GM23338 (cell line): ENCODE results near the gene CENPS. TPM values are rescaled to one million over a fixed set of nuclear protein-coding genes. Genes with fewer than 3 reads are reported as not detected.

Experiments used
- ATAC-seq: fragments of 200-7000 bp; cut with Tn5 transposase; 3 replicates; pipeline ENCODE4 v1.9.1; 2020
- DNase-seq: peaks from one replicate; pipeline ENCODE4 v3.0.0-alpha.2; 2015; ENCODE audit warnings: low spot score
- H2AFZ ChIP-seq: fragments of 200-600 bp; sonication (generic); 2 replicates; pipeline ENCODE4 v1.8.0; 2016; ENCODE audit warnings: antibody characterized with exemption, mild to moderate bottlenecking, moderate library complexity
- H3F3A ChIP-seq: fragments of 200-600 bp; sonication (generic); replicated peaks from 2 replicates; pipeline ENCODE4 v1.8.0; 2017; ENCODE audit warnings: antibody characterized with exemption, mixed run types, low read depth
- H3K27ac ChIP-seq: fragments of 200-600 bp; sonication (generic); 2 replicates; pipeline ENCODE4 v1.6.1; 2016; ENCODE audit warnings: low read depth
- H3K27me3 ChIP-seq: fragments of 200-600 bp; sonication (generic); 2 replicates; pipeline ENCODE4 v1.8.0; 2016; ENCODE audit warnings: mild to moderate bottlenecking, mixed run types, moderate library complexity; ENCODE audit not compliant: insufficient read depth
- H3K36me3 ChIP-seq: fragments of 200-600 bp; sonication (generic); 2 replicates; pipeline ENCODE4 v1.8.0; 2016; ENCODE audit warnings: mild to moderate bottlenecking; ENCODE audit not compliant: insufficient read depth
- H3K4me1 ChIP-seq: fragments of 200-600 bp; sonication (generic); 2 replicates; pipeline ENCODE4 v1.8.0; 2016; ENCODE audit warnings: mild to moderate bottlenecking, moderate library complexity; ENCODE audit not compliant: insufficient read depth
- H3K4me2 ChIP-seq: fragments of 200-600 bp; sonication (generic); 2 replicates; pipeline ENCODE4 v1.7.1; 2017; ENCODE audit warnings: mixed run types
- H3K4me3 ChIP-seq: fragments of 200-600 bp; sonication (generic); 2 replicates; pipeline ENCODE4 v1.6.1; 2016; ENCODE audit warnings: mixed run types
- H3K79me2 ChIP-seq: fragments of 200-600 bp; sonication (generic); replicated peaks from 2 replicates; pipeline ENCODE4 v1.8.0; 2017; ENCODE audit warnings: mild to moderate bottlenecking; ENCODE audit not compliant: insufficient read depth
- H3K9me2 ChIP-seq: fragments of 200-600 bp; sonication (generic); 2 replicates; pipeline ENCODE4 v1.8.0; 2017; ENCODE audit not compliant: insufficient read depth
- H4K20me1 ChIP-seq: fragments of 200-600 bp; sonication (generic); replicated peaks from 2 replicates; pipeline ENCODE4 v1.8.0; 2017; ENCODE audit warnings: mild to moderate bottlenecking; ENCODE audit not compliant: insufficient read depth
- H3K27ac Mint-ChIP-seq: 2 replicates; pipeline ENCODE4 v1.8.0; 2020; ENCODE audit warnings: inconsistent platforms, mild to moderate bottlenecking, moderate library complexity, mixed read lengths
- H3K27me3 Mint-ChIP-seq: 3 replicates; pipeline ENCODE4 v1.8.0; 2022; ENCODE audit warnings: low read depth, mild to moderate bottlenecking, moderate library complexity, mixed read lengths, inconsistent platforms; ENCODE audit not compliant: insufficient read depth, poor library complexity
- H3K36me3 Mint-ChIP-seq: 3 replicates; pipeline ENCODE4 v1.8.0; 2021; ENCODE audit warnings: low read depth, mild to moderate bottlenecking, inconsistent platforms, moderate library complexity, mixed read lengths
- H3K4me1 Mint-ChIP-seq: 3 replicates; pipeline ENCODE4 v1.8.0; 2020; ENCODE audit warnings: mild to moderate bottlenecking, inconsistent platforms, mixed read lengths
- H3K4me3 Mint-ChIP-seq: 3 replicates; pipeline ENCODE4 v1.8.0; 2021; ENCODE audit warnings: moderate library complexity, mild to moderate bottlenecking, inconsistent platforms, mixed read lengths
- H3K9me3 Mint-ChIP-seq: 3 replicates; pipeline ENCODE4 v1.8.0; 2020; ENCODE audit warnings: moderate library complexity, mild to moderate bottlenecking, inconsistent platforms, mixed read lengths
- CREB1 ChIP-seq: fragments of 250-450 bp; sonication (Bioruptor Pico); IDR thresholded peaks from 2 replicates; pipeline ENCODE4 v1.5.0; 2020; ENCODE audit warnings: low read depth, mild to moderate bottlenecking, moderate library complexity
- EZH2 ChIP-seq: fragments of 200-600 bp; sonication (generic); IDR thresholded peaks from one replicate; pipeline ENCODE4 v1.8.0; 2017; ENCODE audit warnings: antibody characterized with exemption, mild to moderate bottlenecking, low read depth; ENCODE audit not compliant: unreplicated experiment
- EZH2phosphoT487 ChIP-seq: fragments of 200-600 bp; sonication (generic); IDR thresholded peaks from one replicate; pipeline ENCODE4 v1.8.1; 2018; ENCODE audit warnings: antibody characterized with exemption; ENCODE audit not compliant: unreplicated experiment
- JUNB ChIP-seq: IDR thresholded peaks from one replicate; pipeline ENCODE4 v1.6.1; 2016; ENCODE audit warnings: antibody characterized with exemption; ENCODE audit not compliant: unreplicated experiment
- NANOG ChIP-seq: IDR thresholded peaks from 2 replicates; pipeline ENCODE4 v1.6.1; 2016; ENCODE audit warnings: antibody characterized with exemption, borderline replicate concordance
- POLR2AphosphoS5 ChIP-seq: IDR thresholded peaks from 2 replicates; pipeline ENCODE4 v1.6.1; 2016; ENCODE audit warnings: antibody characterized with exemption, low read depth
- STAT1 ChIP-seq: IDR thresholded peaks from one replicate; pipeline ENCODE4 v1.6.1; 2016; ENCODE audit warnings: antibody characterized with exemption; ENCODE audit not compliant: unreplicated experiment
- ZNF114 ChIP-seq: fragments of 250-450 bp; sonication (Bioruptor Pico); IDR thresholded peaks from 2 replicates; pipeline ENCODE4 v1.5.0; 2020; ENCODE audit warnings: mild to moderate bottlenecking, moderate library complexity
- ZNF331 ChIP-seq: fragments of 250-450 bp; sonication (Bioruptor Pico); IDR thresholded peaks from 2 replicates; pipeline ENCODE4 v1.5.0; 2020; ENCODE audit warnings: low read depth, mild to moderate bottlenecking, moderate library complexity
- polyA plus RNA-seq: library from polyadenylated mRNA; unstranded; fragments of >200 nt; fragmentation: Nextera tagmentation; extraction: Ambion mirVana; gene quantifications from 2 replicates; pipeline ENCODE4 v1.2.1, GENCODE V29; 2016
- total RNA-seq: library from RNA; depleted of rRNA; stranded (reverse); fragments of >200 nt; shearing (Covaris generic); gene quantifications from 2 replicates; pipeline ENCODE4 v1.2.3, GENCODE V29; 2014
- TF ChIP-seq, protein P1 (sequence below): IDR thresholded peaks from one replicate; pipeline ENCODE4 v1.6.1; 2018; ENCODE audit warnings: antibody characterized with exemption; ENCODE audit not compliant: unreplicated experiment
- TF ChIP-seq, protein P2 (sequence below): IDR thresholded peaks from 2 replicates; pipeline ENCODE4 v1.6.1; 2016; ENCODE audit warnings: antibody characterized with exemption
- TF ChIP-seq, protein P3 (sequence below), 2 experiments: fragments of 200-600 bp in 1 of 2; sonication (generic) in 1 of 2; conservative IDR thresholded peaks; 2 replicates each; pipeline versions ENCODE4 v1.5.1 to v1.6.1; 2016 to 2017; ENCODE audit warnings: antibody characterized with exemption in 2 of 2, low read depth in 2 of 2, mild to moderate bottlenecking in 2 of 2, moderate library complexity in 1 of 2
- TF ChIP-seq, protein P4 (sequence below): fragments of 250-450 bp; sonication (Bioruptor Pico); IDR thresholded peaks from 2 replicates; pipeline ENCODE4 v1.5.0; 2020; ENCODE audit warnings: mild to moderate bottlenecking, moderate library complexity

CENPS gene
- total and polyA plus RNA-seq, 2 experiments from 2014 or later = 4.7 to 31.3 TPM

DNA sequence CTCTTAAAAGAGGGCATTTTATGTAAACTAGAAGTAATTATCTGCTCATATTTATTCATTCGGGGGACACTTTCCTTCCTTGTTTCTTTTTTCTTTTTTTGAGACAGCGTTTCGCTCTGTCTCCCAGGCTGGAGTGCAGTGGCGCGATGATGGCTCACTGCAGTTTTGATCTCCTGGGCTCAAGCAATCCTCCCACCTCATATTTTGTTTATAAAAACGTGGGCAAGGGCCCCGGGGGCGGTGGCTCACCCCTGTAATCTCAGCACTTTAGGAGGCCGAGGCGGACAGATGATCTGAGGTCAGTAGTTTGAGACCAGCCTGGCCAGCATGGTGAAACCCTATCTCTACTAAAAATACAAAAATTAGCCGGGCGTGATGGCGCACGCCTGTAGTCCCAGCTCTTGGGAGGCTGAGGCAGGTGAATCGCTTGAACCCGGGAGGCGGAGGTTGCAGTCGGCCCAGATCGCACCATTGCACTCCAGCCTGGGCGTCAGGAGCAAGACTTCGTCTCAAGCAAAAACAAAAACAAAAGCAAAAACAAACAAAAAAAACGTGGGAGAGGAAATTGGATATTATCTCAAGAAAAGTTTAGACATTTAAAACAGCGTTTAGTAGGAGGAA is 43.0 kb downstream of the CENPS start:
- Histone ChIP-seq H3K4me1 (peaks cover 20% of the 10 kb centered on the region), H3K9me2 (no peaks in the 10 kb centered on the region), H3K27me3 (no peaks in the 10 kb centered on the region), H3F3A (peaks cover 17% of the 10 kb centered on the region), H3K27ac (no peak overlapping the region), H3K79me2 (peaks cover 67% of the 10 kb centered on the region), H3K4me3 (peak overlapping the region; percentile 78), H3K4me2 (peak overlapping the region; percentile 79), H3K36me3 (peaks cover 9% of the 10 kb centered on the region), H2AFZ (peak overlapping the region; percentile 89), H4K20me1 (peaks cover 30% of the 10 kb centered on the region)
- Mint-ChIP-seq H3K4me3 (peak overlapping the region; percentile 97), H3K27me3 (peaks cover 11% of the 10 kb centered on the region), H3K4me1 (peaks cover 22% of the 10 kb centered on the region), H3K9me3 (no peaks in the 10 kb centered on the region), H3K36me3 (peaks cover 24% of the 10 kb centered on the region), H3K27ac (peak overlapping the region; percentile 72; the same call in 1 of the 2 replicates)
- ATAC-seq = no peak
- TF ChIP-seq, protein P1, sequence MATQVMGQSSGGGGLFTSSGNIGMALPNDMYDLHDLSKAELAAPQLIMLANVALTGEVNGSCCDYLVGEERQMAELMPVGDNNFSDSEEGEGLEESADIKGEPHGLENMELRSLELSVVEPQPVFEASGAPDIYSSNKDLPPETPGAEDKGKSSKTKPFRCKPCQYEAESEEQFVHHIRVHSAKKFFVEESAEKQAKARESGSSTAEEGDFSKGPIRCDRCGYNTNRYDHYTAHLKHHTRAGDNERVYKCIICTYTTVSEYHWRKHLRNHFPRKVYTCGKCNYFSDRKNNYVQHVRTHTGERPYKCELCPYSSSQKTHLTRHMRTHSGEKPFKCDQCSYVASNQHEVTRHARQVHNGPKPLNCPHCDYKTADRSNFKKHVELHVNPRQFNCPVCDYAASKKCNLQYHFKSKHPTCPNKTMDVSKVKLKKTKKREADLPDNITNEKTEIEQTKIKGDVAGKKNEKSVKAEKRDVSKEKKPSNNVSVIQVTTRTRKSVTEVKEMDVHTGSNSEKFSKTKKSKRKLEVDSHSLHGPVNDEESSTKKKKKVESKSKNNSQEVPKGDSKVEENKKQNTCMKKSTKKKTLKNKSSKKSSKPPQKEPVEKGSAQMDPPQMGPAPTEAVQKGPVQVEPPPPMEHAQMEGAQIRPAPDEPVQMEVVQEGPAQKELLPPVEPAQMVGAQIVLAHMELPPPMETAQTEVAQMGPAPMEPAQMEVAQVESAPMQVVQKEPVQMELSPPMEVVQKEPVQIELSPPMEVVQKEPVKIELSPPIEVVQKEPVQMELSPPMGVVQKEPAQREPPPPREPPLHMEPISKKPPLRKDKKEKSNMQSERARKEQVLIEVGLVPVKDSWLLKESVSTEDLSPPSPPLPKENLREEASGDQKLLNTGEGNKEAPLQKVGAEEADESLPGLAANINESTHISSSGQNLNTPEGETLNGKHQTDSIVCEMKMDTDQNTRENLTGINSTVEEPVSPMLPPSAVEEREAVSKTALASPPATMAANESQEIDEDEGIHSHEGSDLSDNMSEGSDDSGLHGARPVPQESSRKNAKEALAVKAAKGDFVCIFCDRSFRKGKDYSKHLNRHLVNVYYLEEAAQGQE = no peak
- TF ChIP-seq, protein P2, sequence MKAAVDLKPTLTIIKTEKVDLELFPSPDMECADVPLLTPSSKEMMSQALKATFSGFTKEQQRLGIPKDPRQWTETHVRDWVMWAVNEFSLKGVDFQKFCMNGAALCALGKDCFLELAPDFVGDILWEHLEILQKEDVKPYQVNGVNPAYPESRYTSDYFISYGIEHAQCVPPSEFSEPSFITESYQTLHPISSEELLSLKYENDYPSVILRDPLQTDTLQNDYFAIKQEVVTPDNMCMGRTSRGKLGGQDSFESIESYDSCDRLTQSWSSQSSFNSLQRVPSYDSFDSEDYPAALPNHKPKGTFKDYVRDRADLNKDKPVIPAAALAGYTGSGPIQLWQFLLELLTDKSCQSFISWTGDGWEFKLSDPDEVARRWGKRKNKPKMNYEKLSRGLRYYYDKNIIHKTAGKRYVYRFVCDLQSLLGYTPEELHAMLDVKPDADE = no peak
- TF ChIP-seq, protein P3, sequence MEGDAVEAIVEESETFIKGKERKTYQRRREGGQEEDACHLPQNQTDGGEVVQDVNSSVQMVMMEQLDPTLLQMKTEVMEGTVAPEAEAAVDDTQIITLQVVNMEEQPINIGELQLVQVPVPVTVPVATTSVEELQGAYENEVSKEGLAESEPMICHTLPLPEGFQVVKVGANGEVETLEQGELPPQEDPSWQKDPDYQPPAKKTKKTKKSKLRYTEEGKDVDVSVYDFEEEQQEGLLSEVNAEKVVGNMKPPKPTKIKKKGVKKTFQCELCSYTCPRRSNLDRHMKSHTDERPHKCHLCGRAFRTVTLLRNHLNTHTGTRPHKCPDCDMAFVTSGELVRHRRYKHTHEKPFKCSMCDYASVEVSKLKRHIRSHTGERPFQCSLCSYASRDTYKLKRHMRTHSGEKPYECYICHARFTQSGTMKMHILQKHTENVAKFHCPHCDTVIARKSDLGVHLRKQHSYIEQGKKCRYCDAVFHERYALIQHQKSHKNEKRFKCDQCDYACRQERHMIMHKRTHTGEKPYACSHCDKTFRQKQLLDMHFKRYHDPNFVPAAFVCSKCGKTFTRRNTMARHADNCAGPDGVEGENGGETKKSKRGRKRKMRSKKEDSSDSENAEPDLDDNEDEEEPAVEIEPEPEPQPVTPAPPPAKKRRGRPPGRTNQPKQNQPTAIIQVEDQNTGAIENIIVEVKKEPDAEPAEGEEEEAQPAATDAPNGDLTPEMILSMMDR (conservative IDR thresholded peaks at IDR 0.05; ENCODE audit: low read depth in 2 of 2) = no peak
- TF ChIP-seq STAT1 (no peak), JUNB (no peak), ZNF114 (no peak), NANOG (no peak), EZH2phosphoT487 (no peak), ZNF331 (no peak), CREB1 (CRISPR knock-in tag) (no peak), EZH2 (no peak), POLR2AphosphoS5 (no peak)
- TF ChIP-seq, protein P4, sequence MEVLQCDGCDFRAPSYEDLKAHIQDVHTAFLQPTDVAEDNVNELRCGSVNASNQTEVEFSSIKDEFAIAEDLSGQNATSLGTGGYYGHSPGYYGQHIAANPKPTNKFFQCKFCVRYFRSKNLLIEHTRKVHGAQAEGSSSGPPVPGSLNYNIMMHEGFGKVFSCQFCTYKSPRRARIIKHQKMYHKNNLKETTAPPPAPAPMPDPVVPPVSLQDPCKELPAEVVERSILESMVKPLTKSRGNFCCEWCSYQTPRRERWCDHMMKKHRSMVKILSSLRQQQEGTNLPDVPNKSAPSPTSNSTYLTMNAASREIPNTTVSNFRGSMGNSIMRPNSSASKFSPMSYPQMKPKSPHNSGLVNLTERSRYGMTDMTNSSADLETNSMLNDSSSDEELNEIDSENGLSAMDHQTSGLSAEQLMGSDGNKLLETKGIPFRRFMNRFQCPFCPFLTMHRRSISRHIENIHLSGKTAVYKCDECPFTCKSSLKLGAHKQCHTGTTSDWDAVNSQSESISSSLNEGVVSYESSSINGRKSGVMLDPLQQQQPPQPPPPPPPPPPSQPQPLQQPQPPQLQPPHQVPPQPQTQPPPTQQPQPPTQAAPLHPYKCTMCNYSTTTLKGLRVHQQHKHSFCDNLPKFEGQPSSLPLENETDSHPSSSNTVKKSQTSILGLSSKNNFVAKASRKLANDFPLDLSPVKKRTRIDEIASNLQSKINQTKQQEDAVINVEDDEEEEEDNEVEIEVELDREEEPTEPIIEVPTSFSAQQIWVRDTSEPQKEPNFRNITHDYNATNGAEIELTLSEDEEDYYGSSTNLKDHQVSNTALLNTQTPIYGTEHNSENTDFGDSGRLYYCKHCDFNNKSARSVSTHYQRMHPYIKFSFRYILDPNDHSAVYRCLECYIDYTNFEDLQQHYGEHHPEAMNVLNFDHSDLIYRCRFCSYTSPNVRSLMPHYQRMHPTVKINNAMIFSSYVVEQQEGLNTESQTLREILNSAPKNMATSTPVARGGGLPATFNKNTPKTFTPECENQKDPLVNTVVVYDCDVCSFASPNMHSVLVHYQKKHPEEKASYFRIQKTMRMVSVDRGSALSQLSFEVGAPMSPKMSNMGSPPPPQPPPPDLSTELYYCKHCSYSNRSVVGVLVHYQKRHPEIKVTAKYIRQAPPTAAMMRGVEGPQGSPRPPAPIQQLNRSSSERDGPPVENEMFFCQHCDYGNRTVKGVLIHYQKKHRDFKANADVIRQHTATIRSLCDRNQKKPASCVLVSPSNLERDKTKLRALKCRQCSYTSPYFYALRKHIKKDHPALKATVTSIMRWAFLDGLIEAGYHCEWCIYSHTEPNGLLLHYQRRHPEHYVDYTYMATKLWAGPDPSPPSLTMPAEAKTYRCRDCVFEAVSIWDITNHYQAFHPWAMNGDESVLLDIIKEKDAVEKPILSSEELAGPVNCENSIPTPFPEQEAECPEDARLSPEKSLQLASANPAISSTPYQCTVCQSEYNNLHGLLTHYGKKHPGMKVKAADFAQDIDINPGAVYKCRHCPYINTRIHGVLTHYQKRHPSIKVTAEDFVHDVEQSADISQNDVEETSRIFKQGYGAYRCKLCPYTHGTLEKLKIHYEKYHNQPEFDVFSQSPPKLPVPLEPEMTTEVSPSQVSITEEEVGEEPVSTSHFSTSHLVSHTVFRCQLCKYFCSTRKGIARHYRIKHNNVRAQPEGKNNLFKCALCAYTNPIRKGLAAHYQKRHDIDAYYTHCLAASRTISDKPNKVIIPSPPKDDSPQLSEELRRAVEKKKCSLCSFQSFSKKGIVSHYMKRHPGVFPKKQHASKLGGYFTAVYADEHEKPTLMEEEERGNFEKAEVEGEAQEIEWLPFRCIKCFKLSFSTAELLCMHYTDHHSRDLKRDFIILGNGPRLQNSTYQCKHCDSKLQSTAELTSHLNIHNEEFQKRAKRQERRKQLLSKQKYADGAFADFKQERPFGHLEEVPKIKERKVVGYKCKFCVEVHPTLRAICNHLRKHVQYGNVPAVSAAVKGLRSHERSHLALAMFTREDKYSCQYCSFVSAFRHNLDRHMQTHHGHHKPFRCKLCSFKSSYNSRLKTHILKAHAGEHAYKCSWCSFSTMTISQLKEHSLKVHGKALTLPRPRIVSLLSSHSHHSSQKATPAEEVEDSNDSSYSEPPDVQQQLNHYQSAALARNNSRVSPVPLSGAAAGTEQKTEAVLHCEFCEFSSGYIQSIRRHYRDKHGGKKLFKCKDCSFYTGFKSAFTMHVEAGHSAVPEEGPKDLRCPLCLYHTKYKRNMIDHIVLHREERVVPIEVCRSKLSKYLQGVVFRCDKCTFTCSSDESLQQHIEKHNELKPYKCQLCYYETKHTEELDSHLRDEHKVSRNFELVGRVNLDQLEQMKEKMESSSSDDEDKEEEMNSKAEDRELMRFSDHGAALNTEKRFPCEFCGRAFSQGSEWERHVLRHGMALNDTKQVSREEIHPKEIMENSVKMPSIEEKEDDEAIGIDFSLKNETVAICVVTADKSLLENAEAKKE (CRISPR knock-in tag) = no peak
- DNase-seq = no peak
